HG03342 (cell line): ENCODE measurements around the gene PRDX1.

Experiments used
- ATAC-seq: cut with Tn5 transposase; IDR thresholded peaks from one replicate; pipeline ENCODE4 v1.9.1; 2021; ENCODE audit warnings: mild to moderate bottlenecking, moderate library complexity; ENCODE audit not compliant: unreplicated experiment

The PRDX1 gene

GRCh38 chr1:45521413-45522323 lies at the start of gene PRDX1:
Gene PRDX1 (minus strand): TSS chr1:45521884. CDS start chr1:45519043, 2,841 bp downstream.
- ATAC-seq = peak; percentile 89

DNA sequence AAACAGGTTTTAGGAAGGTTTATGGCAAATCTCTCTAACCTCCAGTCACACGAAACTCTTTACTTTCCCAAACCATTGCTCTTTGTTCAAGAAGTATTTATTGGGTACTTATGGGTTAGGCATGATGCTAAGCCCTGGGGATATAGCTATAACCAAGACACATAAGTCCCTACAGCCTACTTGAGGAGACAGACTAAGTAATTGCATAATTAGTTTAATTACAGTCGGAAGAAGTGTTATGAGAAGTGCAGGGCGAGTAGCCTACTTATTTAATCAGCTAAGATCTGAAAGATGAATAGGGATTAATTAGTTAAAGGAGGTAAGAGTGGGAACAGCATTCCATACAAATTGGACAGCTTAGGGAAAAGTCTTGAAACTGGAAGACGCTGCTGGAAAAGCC lies 48.9 kb upstream of the PRDX1 start:
- no peak for ATAC-seq

GRCh38 chr1:45569962-45570581 lies 48.4 kb upstream of the PRDX1 start:
- ATAC-seq = peak; percentile 49

DNA sequence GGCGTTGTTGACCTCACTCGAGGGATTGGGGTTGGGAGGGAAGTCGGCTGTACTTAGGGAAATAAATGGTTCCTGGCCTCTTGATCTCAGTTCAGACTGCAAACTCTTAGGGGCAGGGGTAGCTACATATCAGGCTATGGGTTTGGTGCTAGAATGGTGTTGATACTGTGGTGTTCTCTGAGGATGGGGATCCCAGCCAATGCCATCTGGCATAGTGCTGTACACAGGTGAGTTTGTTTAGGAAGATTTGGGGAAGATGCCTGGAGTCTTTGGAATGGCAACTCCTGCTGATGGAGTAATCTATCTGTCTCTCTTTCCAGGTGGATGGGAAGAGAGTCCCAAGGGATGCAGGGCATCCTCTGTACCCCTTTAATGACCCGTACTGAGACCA lies 47.9 kb upstream of the PRDX1 start:
- ATAC-seq = no peak

DNA sequence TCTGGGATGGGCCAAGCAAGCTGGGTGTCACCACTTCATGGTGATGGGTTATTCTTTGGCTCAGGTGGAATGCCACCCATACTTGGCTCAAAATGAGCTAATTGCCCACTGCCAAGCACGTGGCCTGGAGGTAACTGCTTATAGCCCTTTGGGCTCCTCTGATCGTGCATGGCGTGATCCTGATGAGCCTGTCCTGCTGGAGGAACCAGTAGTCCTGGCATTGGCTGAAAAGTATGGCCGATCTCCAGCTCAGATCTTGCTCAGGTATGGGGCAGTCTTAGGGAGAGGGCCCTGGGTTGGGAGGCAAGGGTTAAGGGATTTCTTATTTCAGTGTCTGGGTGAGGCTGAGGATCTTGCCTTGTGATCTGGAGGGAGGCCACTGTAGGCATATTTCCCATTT lies 46.7 kb upstream of the PRDX1 start:
- no peak for ATAC-seq

- ATAC-seq = no peak
These were observed 46.2 kb upstream of the PRDX1 start for GRCh38 chr1:45567911-45568310.

GRCh38 chr1:45566722-45567121 lies 45.0 kb upstream of the PRDX1 start:
- no peak for ATAC-seq

GRCh38 chr1:45563843-45564242 lies 42.2 kb upstream of the PRDX1 start:
- no peak for ATAC-seq

- ATAC-seq = no peak
These were observed 35.8 kb upstream of the PRDX1 start for GRCh38 chr1:45557422-45557944.

- ATAC-seq = no peak
These were observed 32.5 kb upstream of the PRDX1 start for GRCh38 chr1:45554198-45554597.

DNA sequence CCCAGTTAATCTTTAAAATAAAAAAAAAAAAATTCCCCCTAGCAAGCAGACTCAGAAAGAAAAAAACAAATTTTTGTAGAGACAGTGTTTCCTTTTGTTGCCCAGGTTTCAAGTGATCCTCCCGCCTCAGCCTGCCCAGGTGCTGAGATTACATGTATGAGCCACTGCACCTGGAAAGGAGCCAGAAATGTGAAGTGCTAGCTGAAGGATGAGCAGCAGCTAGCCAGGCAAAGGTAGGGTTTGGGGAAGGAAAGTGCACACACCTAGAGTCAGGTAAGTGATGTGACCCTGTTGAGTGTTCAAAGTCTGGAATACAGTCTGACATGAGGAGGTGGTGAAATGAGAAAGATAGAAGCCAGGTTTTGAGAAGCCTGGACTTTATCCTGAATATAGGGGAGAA lies 30.6 kb upstream of the PRDX1 start:
- no peak for ATAC-seq

DNA sequence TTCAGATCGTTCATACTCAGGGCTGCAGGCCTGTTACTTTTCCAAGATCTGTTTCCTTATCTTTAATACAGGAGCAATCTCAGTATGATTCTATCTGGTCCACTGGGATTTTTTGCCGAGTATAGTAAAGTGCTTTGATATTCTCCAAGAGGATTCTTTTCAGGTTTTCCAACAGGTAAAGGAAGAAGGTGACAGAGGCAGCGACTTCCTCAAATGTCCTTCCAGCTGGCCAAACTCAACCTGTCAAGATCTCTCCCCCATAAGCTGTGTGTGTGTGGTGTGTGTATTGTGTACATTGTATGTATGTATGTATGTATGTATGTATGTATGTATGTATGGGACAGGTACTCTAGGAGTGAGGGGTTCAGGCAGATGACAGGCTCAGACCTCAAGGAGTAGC lies 30.0 kb upstream of the PRDX1 start:
- ATAC-seq = no peak

DNA sequence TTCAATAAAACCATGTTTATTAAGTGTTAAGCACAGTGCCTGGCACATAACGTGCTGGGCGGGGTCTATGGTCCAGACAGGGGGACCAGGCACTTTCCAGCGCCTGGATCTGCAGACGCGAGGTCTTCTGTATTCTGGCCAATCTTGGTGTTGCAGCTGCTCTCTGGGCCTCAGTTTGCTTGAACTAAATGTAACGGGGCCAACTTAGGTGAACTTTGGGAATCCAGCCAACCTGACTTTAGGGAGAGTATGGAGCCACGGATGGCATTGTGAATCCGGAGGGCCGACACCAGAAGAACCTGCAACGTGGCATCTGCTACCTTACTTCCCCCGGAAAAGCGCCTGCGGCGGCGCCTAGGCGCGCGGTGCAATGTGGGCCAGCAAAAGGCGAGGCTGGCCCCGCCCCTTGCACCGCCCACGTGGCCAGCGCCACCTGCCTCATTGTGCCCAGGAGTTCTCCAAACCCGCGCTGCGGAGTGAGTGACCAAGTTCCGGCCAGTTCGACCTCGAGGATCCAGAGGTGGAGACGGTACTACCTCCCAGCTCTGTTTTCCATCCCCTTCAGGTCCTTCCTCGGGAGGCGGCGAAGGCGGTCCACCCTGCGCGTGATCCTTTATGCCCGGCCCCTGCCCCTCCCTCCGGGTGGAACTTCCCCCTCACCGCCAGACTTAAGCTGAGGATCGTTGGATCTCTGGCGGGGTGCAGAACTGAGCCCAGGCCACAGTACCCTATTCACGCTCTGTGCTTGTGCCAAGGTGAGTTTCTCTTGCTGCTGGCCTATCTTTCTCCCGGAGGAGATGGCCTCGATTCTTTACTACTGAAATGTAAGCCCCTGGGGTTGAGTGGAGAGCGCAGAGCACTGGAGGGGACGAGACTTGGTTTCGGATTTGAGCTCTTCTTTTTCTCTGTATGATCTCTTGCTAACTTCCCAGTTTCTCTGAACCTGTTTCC lies 29.0 kb upstream of the PRDX1 start, which contains the start of gene AKR1A1:
AKR1A1 (plus strand) TSS at position 426 of the 951 bp plus-strand sequence. CDS start 10,969 bp downstream, outside the sequence.
- peak; percentile 85 for ATAC-seq

DNA sequence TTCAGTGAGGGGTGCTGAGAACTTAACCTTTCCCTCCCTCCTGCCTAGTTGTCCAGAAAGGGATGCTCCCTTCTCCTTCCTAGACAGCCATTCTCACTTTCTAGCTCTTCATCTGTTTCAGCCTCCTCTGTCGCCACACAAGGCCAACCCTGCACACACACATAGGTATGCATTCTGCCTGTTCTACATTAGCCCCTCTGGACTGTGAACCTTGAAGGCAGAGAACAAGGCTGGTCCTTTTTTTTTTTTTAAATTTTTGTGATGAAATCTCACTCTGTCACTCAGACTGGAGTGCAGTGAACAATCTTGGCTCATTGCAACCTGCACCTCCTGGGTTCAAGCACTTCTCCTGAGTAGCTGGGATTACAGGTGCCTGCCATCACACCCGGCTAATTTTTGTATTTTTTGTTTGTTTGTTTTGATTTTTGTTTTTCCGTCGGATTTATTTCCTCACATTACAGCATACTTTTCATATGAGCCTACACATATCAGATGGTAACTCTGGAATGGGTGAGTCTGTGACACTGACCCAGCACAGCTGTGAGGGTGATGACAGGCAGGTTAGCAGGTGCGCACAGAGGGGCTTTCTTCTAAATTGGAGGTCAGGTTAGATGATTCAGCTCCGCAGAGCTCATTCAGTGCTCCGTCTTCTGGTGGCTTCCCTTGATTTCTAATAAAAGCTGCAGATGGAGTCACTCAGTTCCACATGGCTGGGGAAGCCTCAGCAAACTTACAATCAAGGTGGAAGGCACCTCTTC lies 24.0 kb upstream of the PRDX1 start:
- peak; percentile 4 for ATAC-seq

GRCh38 chr1:45545019-45545493 lies 23.4 kb upstream of the PRDX1 start:
- ATAC-seq = peak; percentile 56

DNA sequence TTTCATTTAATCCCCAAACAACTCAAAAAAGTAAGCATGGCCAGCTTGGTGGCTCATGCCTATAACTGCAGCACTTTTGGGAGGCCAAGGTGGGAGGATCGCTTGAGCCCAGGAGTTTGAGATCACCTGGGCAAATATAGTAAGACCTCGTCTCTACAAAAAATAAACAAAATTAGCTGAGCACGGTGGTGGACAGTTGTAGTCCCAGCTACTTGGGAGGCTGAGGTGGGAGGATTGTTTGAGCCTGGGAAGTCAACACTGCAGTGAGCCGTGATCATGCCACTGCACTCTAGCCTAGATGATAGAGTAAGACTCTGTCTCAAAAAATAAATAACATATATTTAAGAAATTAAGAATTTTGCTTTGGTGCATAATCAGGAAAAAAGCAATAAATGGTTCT lies 22.8 kb upstream of the PRDX1 start:
- no peak for ATAC-seq

DNA sequence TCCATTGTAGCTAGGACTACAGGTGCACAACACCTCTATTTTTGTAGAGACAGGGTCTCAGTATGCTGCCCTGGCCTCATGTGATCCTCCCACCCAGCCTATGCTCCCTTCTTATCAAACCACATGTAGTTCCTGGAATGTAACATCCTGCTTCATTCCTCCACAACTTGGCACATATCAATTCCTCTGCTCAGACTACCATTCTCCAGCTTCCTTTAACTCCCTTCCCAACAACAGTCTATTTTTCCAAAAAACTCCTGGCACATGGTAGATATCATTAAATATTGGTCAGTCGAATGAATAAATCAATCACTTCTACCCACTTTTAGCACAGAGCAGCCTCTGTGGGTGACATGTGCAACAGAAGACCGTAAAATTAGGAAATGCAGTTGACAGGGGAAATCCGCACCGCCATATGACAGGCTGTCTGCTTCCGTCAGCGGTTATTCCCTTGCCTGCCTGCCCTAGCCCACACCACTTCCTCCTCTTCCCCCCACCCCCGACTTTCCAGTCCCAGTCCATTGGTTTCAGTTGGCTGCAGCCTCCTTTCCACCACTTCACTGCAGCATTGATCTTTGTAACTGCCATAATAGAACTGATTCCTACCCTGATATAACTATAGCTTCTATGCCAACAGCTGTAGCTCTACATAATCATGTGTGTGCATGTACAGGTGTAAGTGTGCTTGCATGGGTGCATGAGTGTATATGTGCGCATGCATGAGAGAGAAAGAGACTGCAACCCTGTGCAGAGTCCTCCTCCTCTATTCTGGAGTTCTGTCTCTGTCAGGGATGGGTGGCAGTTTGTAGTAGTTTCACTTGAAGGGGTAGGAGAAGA lies 22.1 kb upstream of the PRDX1 start:
- ATAC-seq = peak; percentile 44

- no peak for ATAC-seq
These were observed 20.9 kb upstream of the PRDX1 start for GRCh38 chr1:45542591-45542990.

- no peak for ATAC-seq
These were observed 19.5 kb upstream of the PRDX1 start for GRCh38 chr1:45541193-45541592.
